CD14-positive monocyte (primary cell): Measurements from ENCODE around the gene GOSR1. TPM values are rescaled to one million over a fixed set of nuclear protein-coding genes. Genes with fewer than 3 reads are reported as not detected.
"Not testable (repeated sequence)": the region's sequence is repeated elsewhere in the genome, so short reads cannot be mapped to it uniquely, and the experiment has no call there.

Experiments
- DNase-seq, 3 donors: peaks; one replicate each; pipeline ENCODE4 v3.0.0-alpha.2; 2011 to 2022
- H2AFZ ChIP-seq: 2 replicates; pipeline ENCODE4 v1.6.0; 2012; ENCODE audit warnings: mild to moderate bottlenecking, low read depth, low read length, inconsistent platforms; ENCODE audit not compliant: insufficient read depth, poor library complexity, severe bottlenecking
- H3K27ac ChIP-seq, 2 donors: 1 replicate in 1 of 2; 2 replicates in 1 of 2; pipeline ENCODE4 v1.5.1; 2012 to 2013; ENCODE audit warnings: low read length in 2 of 2, control low read depth in 1 of 2, inconsistent platforms in 1 of 2, low read depth in 1 of 2, mild to moderate bottlenecking in 1 of 2
- H3K27me3 ChIP-seq, 2 donors: one replicate each; pipeline versions ENCODE4 v1.6.0 to v1.6.1; 2011 to 2013; ENCODE audit warnings: low read length in 2 of 2; ENCODE audit not compliant: control insufficient read depth in 2 of 2, insufficient read depth in 2 of 2
- H3K36me3 ChIP-seq, 2 donors: replicated peaks in 1 of 2; 1 replicate in 1 of 2; 2 replicates in 1 of 2; pipeline versions ENCODE4 v1.5.1 to v1.6.1; 2012 to 2013; ENCODE audit warnings: low read length in 2 of 2, control low read depth in 1 of 2, inconsistent platforms in 1 of 2, mild to moderate bottlenecking in 1 of 2; ENCODE audit not compliant: insufficient read depth in 2 of 2, control insufficient read depth in 1 of 2
- H3K4me1 ChIP-seq, 2 donors: 1 replicate in 1 of 2; 2 replicates in 1 of 2; pipeline versions ENCODE4 v1.5.1 to v1.6.1; 2012 to 2013; ENCODE audit warnings: low read length in 2 of 2, control low read depth in 1 of 2, inconsistent platforms in 1 of 2, mild to moderate bottlenecking in 1 of 2, moderate library complexity in 1 of 2; ENCODE audit not compliant: insufficient read depth in 2 of 2, control insufficient read depth in 1 of 2
- H3K4me2 ChIP-seq: replicated peaks from 2 replicates; pipeline ENCODE3; 2012; ENCODE audit warnings: low read length, moderate library complexity, mild to moderate bottlenecking; ENCODE audit not compliant: poor library complexity, severe bottlenecking; ENCODE audit errors: extremely low read depth
- H3K4me3 ChIP-seq, 3 experiments: fragments of 200-600 bp in 1 of 3; sonication (generic) in 1 of 3; replicated peaks in 1 of 3; 1 replicate in 2 of 3; 2 replicates in 1 of 3; pipeline ENCODE4 v1.5.1; 2011 to 2013; ENCODE audit warnings: low read length in 3 of 3, mild to moderate bottlenecking in 3 of 3, control low read depth in 2 of 3, low read depth in 2 of 3, inconsistent platforms in 1 of 3, moderate library complexity in 1 of 3
- H3K79me2 ChIP-seq: 2 replicates; pipeline ENCODE4 v1.6.0; 2012; ENCODE audit warnings: mild to moderate bottlenecking, control low read depth, inconsistent platforms, low read length, moderate library complexity; ENCODE audit not compliant: insufficient read depth
- H3K9ac ChIP-seq: 2 replicates; pipeline ENCODE4 v1.6.0; 2017; ENCODE audit warnings: low read length, mild to moderate bottlenecking; ENCODE audit not compliant: insufficient read depth, poor library complexity, severe bottlenecking
- H3K9me3 ChIP-seq, 2 donors: replicated peaks in 1 of 2; 1 replicate in 1 of 2; 2 replicates in 1 of 2; pipeline versions ENCODE4 v1.5.1 to v1.6.1; 2012 to 2013; ENCODE audit warnings: low read length in 2 of 2, control low read depth in 1 of 2; ENCODE audit not compliant: control insufficient read depth in 1 of 2, insufficient read depth in 1 of 2
- H4K20me1 ChIP-seq: 2 replicates; pipeline ENCODE4 v1.6.0; 2012; ENCODE audit warnings: mild to moderate bottlenecking, low read length, control low read depth, moderate library complexity; ENCODE audit not compliant: insufficient read depth
- H3K27ac Mint-ChIP-seq, 7 donors: one replicate each; pipeline ENCODE4 v1.8.0; 2020; ENCODE audit warnings: mild to moderate bottlenecking in 7 of 7, mixed read lengths in 7 of 7, moderate library complexity in 6 of 7, inconsistent platforms in 2 of 7
- H3K27me3 Mint-ChIP-seq, 3 donors: one replicate each; pipeline ENCODE4 v1.8.0; 2021 to 2022; ENCODE audit warnings: low read depth in 3 of 3, mild to moderate bottlenecking in 3 of 3, mixed read lengths in 3 of 3, moderate library complexity in 3 of 3, inconsistent platforms in 1 of 3
- H3K36me3 Mint-ChIP-seq, 2 donors: one replicate each; pipeline ENCODE4 v1.8.0; 2020; ENCODE audit warnings: mixed read lengths in 2 of 2, inconsistent platforms in 1 of 2, mild to moderate bottlenecking in 1 of 2
- H3K4me1 Mint-ChIP-seq: one replicate; pipeline ENCODE4 v1.8.0; 2020; ENCODE audit warnings: mild to moderate bottlenecking, mixed read lengths
- H3K4me3 Mint-ChIP-seq, 2 donors: one replicate each; pipeline ENCODE4 v1.8.0; 2020; ENCODE audit warnings: mild to moderate bottlenecking in 2 of 2, mixed read lengths in 2 of 2, moderate library complexity in 1 of 2
- H3K9me3 Mint-ChIP-seq, 7 donors: one replicate each; pipeline ENCODE4 v1.8.0; 2020 to 2022; ENCODE audit warnings: mixed read lengths in 7 of 7, mild to moderate bottlenecking in 6 of 7, moderate library complexity in 6 of 7, inconsistent platforms in 2 of 7
- WGBS: methylation state at CpG from one replicate; pipeline ENCODE4 v1.1.5; 2013; ENCODE audit warnings: missing lambda C conversion rate; ENCODE audit not compliant: insufficient coverage; 5-methylcytosine and 5-hydroxymethylcytosine counted together
- intact Hi-C, 2 donors: fragments of 100-400 bp; cut with micrococcal nuclease; formaldehyde crosslinking; loops; one replicate each; pipeline versions ENCODE4 v1.15.0 to v1.15.1; 2023
- polyA plus RNA-seq, 3 donors: library from polyadenylated mRNA; depleted of rRNA in 1 of 3; unstranded in 2 of 3; stranded (reverse) in 1 of 3; fragments of 300-500 nt in 2 of 3; fragments of >200 nt in 1 of 3; fragmentation: Illumina TruSeq in 2 of 3; gene quantifications; 1 replicate in 2 of 3; 2 replicates in 1 of 3; pipeline ENCODE4 v1.2.3, GENCODE V29; 2012 to 2021
- TF ChIP-seq, protein P1 (sequence below): fragments of 200-600 bp; IDR thresholded peaks from one replicate; pipeline ENCODE4 v1.8.0; 2022; ENCODE audit warnings: antibody characterized with exemption, mild to moderate bottlenecking

GOSR1 gene
- polyA plus RNA-seq, 3 donors, result 12.6 to 35.7 (median 20.9) TPM

DNA sequence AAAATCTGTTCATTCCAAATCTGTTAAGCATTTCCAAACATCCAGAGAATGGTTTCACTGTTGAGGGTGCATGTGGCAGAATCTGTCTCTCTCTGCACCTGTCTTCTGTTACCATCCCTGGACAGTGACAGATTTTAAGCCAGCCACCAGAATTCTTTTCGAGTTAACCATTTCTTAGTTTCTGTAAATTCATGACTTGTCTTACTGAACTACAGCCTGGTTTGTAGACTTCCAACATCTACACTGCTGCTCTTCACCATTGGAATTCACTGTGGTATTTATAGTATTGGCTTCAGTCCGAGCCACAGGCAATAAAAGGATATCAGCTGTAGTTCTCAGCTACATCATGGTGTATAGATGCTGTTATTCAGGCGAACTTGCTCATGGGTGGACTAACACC, 47.6 kb downstream of the GOSR1 start:
- Histone ChIP-seq H3K9me3 (no peaks in the 10 kb centered on the region), H3K4me2 (no peak overlapping the region), H3K9ac (no peak overlapping the region), H3K4me1 (no peaks in the 10 kb centered on the region), H3K27me3 (no peaks in the 10 kb centered on the region), H3K79me2 (no peaks in the 10 kb centered on the region), H4K20me1 (no peaks in the 10 kb centered on the region), H3K4me3 (no peak overlapping the region), H3K27ac (no peak overlapping the region), H3K36me3 (peaks cover 34 to 46% of the 10 kb centered on the region in 2 donors), H2AFZ (no peak overlapping the region)
- H3K27ac Mint-ChIP-seq, result no peak overlapping the region
- no CpG with 5 or more reads among the region's 3 CpGs for WGBS
- DNase-seq, result no peak
- peaks cover 44 to 45% of the 10 kb centered on the region in 2 donors for H3K36me3 Mint-ChIP-seq
- peaks cover 0 to 6% (median 3%) of the 10 kb centered on the region in 7 donors for H3K9me3 Mint-ChIP-seq
- intact Hi-C loops, result no loop called here
- TF ChIP-seq, protein P1, sequence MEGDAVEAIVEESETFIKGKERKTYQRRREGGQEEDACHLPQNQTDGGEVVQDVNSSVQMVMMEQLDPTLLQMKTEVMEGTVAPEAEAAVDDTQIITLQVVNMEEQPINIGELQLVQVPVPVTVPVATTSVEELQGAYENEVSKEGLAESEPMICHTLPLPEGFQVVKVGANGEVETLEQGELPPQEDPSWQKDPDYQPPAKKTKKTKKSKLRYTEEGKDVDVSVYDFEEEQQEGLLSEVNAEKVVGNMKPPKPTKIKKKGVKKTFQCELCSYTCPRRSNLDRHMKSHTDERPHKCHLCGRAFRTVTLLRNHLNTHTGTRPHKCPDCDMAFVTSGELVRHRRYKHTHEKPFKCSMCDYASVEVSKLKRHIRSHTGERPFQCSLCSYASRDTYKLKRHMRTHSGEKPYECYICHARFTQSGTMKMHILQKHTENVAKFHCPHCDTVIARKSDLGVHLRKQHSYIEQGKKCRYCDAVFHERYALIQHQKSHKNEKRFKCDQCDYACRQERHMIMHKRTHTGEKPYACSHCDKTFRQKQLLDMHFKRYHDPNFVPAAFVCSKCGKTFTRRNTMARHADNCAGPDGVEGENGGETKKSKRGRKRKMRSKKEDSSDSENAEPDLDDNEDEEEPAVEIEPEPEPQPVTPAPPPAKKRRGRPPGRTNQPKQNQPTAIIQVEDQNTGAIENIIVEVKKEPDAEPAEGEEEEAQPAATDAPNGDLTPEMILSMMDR, result no peak
- H3K27me3 Mint-ChIP-seq, result peaks cover 0 to 1% (median 0%) of the 10 kb centered on the region in 3 donors
- H3K4me1 Mint-ChIP-seq, result no peaks in the 10 kb centered on the region
- H3K4me3 Mint-ChIP-seq, result no peak overlapping the region

DNA sequence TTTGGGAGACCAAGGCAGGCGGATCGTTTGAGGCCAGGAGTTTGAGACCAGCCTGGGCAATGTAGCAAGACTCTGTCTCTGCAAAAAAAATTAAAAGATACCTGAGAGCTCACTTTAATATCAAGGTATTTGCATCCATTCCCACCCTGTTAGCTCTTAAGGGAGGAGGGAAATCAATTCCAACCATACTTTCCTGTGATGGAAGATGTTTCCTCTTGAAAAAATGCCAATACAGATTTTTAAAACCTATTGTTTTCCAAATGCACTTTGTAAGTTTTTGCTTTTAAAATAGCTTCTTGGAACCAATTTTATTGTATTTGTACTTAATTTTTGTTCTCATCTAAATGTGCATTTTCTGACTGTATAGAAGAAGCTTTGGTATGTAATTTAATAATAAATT, 49.2 kb downstream of the GOSR1 start:
- peaks cover 29 to 31% of the 10 kb centered on the region in 2 donors for H3K36me3 Mint-ChIP-seq
- H3K27me3 Mint-ChIP-seq, result peaks cover 0 to 1% (median 0%) of the 10 kb centered on the region in 3 donors

DNA sequence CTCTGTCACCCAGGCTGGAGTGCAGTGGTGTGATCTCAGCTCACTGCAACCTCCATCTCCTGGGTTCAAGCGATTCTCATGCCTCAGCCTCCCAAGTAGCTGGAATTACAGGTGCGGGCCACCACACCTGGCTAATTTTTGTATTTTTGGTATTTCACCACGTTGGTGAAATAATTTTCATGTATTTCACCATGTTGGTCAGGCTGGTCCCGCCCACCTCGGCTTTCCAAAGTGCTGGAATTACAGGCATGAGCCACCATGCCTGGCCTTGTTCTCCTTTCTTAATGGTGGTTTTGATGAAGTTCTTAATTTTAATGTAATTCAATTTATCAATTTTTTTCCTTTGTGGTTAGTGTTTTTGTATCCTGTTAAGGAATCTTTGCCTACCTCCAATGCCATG, 51.5 kb downstream of the GOSR1 start:
- H4K20me1 ChIP-seq, H3K4me3 Mint-ChIP-seq, H3K79me2 ChIP-seq, H3K4me1 ChIP-seq, intact Hi-C loops, H3K4me1 Mint-ChIP-seq, H2AFZ ChIP-seq, H3K27me3 ChIP-seq, H3K4me2 ChIP-seq, H3K27ac ChIP-seq, H3K9me3 ChIP-seq, H3K4me3 ChIP-seq, H3K9me3 Mint-ChIP-seq, H3K27me3 Mint-ChIP-seq, H3K9ac ChIP-seq, DNase-seq: not testable (repeated sequence)
- peaks cover 4 to 12% of the 10 kb centered on the region in 2 donors for H3K36me3 ChIP-seq
- 77% methylated on average over 3 of the region's 5 CpGs for WGBS
- Mint-ChIP-seq H3K36me3 (peaks cover 7 to 11% of the 10 kb centered on the region in 2 donors), H3K27ac (peak overlapping the region in 1 of 7 donors; percentile 64)

More for the DNA sequence above, 49.2 kb downstream of the GOSR1 start:
- Histone ChIP-seq H3K27me3 (no peaks in the 10 kb centered on the region), H3K4me1 (no peaks in the 10 kb centered on the region), H3K4me3 (no peak overlapping the region), H3K9ac (no peak overlapping the region), H3K9me3 (no peaks in the 10 kb centered on the region), H4K20me1 (no peaks in the 10 kb centered on the region), H3K79me2 (no peaks in the 10 kb centered on the region), H3K27ac (no peak overlapping the region), H2AFZ (no peak overlapping the region), H3K4me2 (no peak overlapping the region), H3K36me3 (peaks cover 20 to 30% of the 10 kb centered on the region in 2 donors)
- intact Hi-C loops, result no loop called here
- DNase-seq, result no peak
- WGBS, result 100% methylated on average over 2 of the region's 2 CpGs
- H3K9me3 Mint-ChIP-seq, result peaks cover 0 to 5% (median 3%) of the 10 kb centered on the region in 7 donors
- no peak overlapping the region for H3K4me3 Mint-ChIP-seq
- TF ChIP-seq, protein P1, result no peak
- no peak overlapping the region for H3K27ac Mint-ChIP-seq
- no peaks in the 10 kb centered on the region for H3K4me1 Mint-ChIP-seq
